Choroid plexus epithelial cell (primary cell): Measurements from ENCODE around the gene GADD45B.
"Not testable (repeated sequence)": the region's sequence is repeated elsewhere in the genome, so short reads cannot be mapped to it uniquely, and the experiment has no call there.

ENCODE experiments used
- DNase-seq: peaks from one replicate; pipeline ENCODE4 v3.0.0-alpha.2; 2010; ENCODE audit warnings: low read depth
- H3K4me3 ChIP-seq: 2 replicates; pipeline ENCODE4 v1.5.1; 2011; ENCODE audit warnings: low read depth, mild to moderate bottlenecking, control low read depth, low read length, moderate library complexity
- TF ChIP-seq, protein P1 (sequence below): conservative IDR thresholded peaks from 2 replicates; pipeline ENCODE4 v1.5.1; 2011; ENCODE audit warnings: low read depth, mild to moderate bottlenecking, control low read depth, inconsistent platforms, low read length, moderate library complexity

Gene GADD45B

GRCh38 chr19:2497186-2497585 lies 21.3 kb downstream of the GADD45B start:
- TF ChIP-seq, protein P1, sequence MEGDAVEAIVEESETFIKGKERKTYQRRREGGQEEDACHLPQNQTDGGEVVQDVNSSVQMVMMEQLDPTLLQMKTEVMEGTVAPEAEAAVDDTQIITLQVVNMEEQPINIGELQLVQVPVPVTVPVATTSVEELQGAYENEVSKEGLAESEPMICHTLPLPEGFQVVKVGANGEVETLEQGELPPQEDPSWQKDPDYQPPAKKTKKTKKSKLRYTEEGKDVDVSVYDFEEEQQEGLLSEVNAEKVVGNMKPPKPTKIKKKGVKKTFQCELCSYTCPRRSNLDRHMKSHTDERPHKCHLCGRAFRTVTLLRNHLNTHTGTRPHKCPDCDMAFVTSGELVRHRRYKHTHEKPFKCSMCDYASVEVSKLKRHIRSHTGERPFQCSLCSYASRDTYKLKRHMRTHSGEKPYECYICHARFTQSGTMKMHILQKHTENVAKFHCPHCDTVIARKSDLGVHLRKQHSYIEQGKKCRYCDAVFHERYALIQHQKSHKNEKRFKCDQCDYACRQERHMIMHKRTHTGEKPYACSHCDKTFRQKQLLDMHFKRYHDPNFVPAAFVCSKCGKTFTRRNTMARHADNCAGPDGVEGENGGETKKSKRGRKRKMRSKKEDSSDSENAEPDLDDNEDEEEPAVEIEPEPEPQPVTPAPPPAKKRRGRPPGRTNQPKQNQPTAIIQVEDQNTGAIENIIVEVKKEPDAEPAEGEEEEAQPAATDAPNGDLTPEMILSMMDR: no peak
- DNase-seq: no peak
- no peak overlapping the region for H3K4me3 ChIP-seq

- TF ChIP-seq, protein P1: no peak
- DNase-seq: no peak
Measured at GRCh38 chr19:2500156-2500555, 24.2 kb downstream of the GADD45B start.

DNA sequence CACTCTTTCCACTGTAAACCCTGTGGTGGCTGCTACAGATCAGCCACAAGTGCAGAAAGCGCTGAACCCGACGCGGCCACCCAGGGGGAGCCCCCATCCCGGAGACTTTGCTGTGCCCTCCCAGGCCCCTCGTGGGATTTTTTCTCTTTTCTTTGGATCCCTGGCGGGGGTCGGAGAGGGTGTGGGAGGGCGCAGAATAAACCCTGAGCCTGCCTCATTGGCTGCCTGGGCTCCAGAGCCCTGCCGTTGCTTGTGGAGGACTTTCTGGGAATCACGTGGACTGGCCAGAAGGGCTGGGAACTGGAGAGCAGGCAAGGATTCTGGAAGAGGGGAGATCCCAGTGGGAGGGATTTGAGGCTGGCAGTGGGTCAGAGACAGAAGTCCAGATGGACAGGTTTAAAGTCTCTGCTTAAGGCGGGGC lies 24.9 kb downstream of the GADD45B start:
- TF ChIP-seq, protein P1: no peak
- no peak for DNase-seq
- H3K4me3 ChIP-seq: no peak overlapping the region

More at GRCh38 chr19:2500156-2500555, 24.2 kb downstream of the GADD45B start:
- H3K4me3 ChIP-seq: no peak overlapping the region

GRCh38 chr19:2503521-2504109 lies 27.7 kb downstream of the GADD45B start:
- TF ChIP-seq, protein P1: no peak
- no peak overlapping the region for H3K4me3 ChIP-seq
- DNase-seq: peak; percentile 71

DNA sequence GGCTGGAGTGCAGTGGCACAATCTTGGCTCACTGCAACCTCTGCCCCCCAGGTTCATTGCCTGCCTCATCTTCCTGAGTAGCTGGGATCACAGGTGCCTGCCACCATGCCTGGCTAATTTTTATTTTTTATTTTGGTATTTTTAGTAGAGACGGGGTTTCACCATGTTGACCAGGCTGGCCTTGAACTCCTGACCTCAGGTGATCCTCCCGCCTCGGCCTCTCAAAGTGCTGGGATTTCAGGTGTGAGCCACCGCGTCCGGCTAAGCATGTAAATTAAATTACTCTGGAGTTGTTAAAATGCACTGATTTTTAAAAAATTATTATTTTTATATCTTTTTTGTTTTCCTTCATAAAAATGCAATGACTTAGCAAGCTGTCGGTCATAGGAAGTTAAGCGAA lies 30.7 kb downstream of the GADD45B start:
- H3K4me3 ChIP-seq: not testable (repeated sequence)

GRCh38 chr19:2507109-2507508 lies 31.2 kb downstream of the GADD45B start:
- H3K4me3 ChIP-seq: peak overlapping the region; percentile 24
- DNase-seq: peak; percentile 67

More for the DNA sequence above, 30.7 kb downstream of the GADD45B start:
- not testable (repeated sequence) for DNase-seq

GRCh38 chr19:2509096-2509495 lies 33.2 kb downstream of the GADD45B start:
- no peak overlapping the region for H3K4me3 ChIP-seq
- TF ChIP-seq, protein P1: no peak
- DNase-seq: no peak

More at GRCh38 chr19:2507109-2507508, 31.2 kb downstream of the GADD45B start:
- TF ChIP-seq, protein P1: no peak
